Measurements from ENCODE around the gene ACP1.
"Not testable (repeated sequence)": the region's sequence is repeated elsewhere in the genome, so short reads cannot be mapped to it uniquely, and the experiment has no call there.

ACP1 gene

DNA sequence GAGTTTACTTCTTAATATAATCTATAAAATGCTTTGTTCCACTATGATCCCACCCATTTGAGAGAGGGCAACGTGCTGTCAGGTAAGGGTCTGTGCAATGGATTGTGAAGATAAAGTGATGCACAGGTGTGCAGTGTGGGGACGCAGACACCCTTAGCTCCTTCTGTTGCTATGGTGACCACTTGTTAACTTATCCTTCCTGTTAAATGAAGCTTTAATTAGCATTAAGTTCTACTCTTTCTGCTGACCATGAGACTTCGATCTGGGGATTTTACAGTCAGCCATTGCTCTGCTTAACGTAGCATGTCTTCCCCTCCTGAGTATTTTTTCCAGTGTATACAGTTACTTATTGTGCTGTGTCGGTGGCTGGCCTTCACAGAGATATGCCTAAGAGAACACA, 46.2 kb downstream of the ACP1 start:
- DNase-seq (ENCODE audit: low read depth in 2 of 2): no peak

DNA sequence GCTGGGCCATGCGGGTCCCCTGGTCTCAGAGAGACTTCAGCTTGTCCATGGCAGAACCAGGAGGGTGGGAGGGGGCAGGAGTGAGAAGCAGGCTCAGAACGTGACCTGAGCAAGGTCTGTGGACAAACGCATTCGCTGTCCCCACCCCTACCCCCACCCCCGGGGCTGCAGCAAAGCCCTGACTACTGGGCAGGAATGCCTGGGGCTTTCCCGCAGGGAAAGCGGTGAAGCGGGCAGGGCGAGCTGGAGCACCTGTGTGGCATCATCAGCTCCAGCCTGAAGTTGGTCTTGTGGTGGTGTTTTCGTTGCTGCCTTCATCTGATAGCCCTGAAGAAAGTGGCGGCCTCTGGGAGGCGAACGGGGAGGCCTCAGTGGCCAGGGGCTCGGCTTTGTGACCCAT, 49.2 kb downstream of the ACP1 start:
- no peak for DNase-seq (ENCODE audit: low read depth in 2 of 2)

DNA sequence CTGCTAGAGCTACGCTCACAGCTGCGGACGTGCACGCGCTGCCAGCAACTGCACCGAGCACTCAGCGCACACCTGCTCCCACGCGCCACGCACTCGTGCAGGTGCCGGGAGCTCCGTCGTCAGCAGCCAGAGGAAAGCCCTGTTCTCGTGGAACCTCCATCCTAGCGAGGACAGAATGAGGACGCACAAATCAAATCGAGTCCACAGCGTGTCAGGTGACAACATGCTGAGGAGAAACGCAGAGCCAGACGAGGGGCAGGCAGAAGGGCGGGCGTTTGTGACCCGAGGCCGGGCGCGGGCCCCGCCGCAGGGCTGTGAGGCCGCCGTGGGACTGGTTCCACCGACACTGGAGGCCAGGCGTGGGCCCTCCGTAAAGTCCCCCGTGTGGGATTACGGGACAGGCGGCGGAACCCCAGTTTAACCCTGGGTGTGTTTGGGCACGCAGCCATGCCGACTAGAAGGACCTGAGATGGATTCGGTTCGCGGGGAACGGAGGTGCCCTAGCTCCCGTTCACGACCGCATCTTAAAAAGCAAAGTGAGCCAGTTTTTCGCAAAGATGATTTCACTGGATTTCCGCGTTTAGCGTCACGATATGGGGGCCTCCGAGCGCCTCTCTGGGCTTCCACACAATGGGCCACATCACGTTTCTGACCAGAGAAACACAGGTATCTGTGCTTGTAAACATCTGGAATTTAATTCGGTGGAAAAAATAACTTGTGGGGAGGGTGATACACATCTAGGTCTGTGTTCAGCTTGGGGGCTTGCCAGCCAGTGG, 50.0 kb downstream of the ACP1 start:
- DNase-seq (ENCODE audit: low read depth in 2 of 2): no peak

DNA sequence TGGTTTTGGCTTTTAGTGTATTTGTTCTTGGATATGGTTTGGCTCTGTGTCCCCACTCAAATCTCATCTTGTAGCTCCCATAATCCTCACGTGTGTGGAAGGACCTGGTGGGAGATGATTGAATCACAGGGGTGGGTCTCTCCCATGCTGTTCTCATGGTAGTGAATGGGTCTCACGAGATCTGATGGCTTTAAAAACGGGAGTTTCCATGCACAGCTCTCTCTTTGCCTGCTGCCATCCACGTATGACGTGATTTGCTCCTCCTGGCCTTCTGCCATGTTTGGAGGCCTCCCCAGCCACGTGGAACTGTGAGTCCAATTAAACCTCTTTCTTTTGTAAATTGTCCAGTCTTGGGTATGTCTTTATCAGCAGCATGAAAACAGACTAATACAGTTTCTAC, 51.2 kb downstream of the ACP1 start:
- not testable (repeated sequence) for DNase-seq (ENCODE audit: low read depth in 2 of 2)

DNA sequence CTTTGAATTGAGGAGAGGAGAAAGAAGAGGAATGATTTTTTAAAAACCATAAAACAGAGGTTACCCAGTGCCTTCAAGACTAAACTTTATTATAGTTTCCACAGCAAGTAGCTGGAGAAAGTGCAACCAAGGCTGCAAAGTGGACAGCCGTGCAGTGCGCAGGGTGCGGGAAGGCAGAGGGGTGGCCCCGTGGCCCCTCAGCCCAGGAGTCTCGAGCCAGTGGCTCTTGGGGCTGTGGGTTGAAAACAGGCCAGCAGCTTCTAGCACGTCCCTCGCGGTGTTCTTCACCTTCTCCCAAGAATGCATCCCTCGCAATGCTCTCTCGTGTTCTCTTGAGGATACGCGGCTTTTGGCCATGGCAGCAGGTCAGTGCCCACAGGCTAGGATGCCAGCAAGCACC, 51.6 kb downstream of the ACP1 start:
- no peak for DNase-seq (ENCODE audit: low read depth in 2 of 2)

DNA sequence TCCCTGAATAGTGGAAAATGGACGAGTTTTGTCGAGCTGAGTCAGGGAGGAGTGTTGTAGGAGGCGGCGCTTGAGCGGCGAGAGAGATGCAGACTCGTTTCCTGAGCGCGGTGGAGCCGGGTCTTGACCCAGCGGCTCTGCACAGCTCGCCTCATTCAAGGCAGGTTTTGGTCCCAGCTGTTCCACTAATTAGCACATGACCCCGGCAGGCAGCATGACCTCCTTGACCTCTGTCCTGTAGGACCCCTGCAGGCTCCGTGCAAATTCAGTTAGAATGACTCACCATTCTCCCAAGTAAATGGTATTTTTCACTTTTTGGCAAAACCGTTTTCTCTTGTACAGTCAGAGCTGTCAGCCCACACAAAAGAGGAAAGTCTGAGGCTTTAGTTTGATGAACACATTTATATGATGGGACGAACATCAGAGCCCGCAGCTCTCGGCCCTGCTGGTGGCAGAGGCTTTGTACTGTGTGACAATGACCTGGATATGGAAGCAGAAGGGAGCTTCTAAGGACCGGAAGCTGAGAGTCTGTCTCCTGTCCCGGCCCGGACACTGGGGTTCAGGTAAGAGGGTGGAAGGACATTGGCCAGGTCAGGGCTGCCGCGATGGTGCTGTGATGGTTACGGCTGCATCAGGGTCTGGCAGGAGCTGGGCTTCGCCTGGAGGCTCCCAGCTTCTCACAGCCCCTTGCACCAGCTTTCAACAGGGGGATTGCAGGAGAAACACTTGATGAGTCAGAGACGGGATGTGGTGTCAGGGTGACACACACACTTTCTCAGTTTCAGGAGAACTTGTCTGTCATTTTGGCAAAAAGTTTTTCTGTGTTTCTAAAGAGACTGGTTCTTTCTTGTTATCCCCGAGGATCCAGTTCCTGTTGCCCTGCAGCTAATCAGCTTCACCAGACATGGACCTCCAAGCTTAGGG, 53.0 kb downstream of the ACP1 start:
- DNase-seq (ENCODE audit: low read depth in 2 of 2): no peak

DNA sequence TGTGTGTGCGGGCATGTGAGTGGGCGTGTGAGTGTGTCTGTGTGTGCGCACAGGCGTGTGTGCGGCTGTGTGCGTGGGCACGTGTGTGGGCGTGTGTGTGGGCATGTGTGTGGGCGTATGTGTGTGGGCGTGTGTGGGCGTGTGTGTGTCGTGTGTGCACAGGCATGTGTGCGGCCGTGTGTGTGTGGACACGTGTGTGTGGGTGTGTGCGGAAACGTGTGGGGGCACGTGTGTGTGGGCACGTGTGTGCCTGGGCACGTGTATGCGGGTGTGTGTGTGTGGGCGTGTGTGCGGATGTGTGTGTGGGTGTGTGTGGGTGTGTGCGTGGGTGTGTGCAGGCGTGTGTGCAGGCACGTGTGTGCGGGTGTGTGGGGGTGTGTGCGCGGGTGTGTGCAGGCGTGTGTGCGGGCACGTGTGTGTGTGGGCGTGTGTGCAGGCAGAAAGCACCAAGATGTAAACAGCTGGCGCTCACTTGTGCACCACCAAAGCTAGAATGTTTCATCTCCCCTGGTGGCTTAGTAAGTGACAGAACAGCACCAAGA, 54.4 kb downstream of the ACP1 start:
- no peak for DNase-seq (ENCODE audit: low read depth in 2 of 2)

DNA sequence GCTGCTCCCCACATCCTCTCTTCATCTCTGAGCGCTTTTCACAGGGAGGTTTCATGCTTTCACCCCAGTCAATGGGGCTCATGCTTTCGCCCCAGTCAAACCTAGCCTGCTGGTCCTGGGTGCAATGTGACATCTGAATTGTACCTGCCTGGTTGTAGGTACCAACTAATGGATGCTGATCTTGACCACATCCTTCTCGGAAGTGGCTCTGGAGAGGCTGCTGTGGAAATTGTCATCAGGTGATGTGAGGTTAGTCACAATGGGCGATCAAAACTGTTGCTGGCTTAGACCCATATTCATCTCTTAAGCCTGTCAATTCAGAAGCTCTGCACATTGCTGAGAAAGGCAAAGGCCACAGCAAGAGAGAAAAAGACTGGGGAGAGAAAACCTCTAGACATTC, 55.8 kb downstream of the ACP1 start:
- no peak for DNase-seq (ENCODE audit: low read depth in 2 of 2)

DNA sequence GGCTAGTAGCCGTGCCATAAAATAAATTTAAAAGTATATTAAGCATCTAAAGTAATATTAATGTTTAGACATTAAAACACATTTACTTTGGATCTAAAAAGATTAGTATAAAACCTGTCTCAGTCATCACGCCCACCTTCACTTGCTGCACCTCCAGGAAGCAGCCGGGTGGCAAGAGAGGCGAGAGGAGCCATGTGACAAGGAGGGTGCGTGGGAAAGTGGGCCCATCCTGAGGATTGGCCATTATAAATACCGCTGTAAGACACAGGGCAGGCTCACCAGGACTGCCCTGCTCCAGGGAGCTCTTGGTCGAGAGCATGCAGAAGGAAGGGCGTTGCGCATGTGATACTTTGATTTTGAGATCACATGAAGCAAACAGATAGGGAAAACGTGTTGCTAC, 57.6 kb downstream of the ACP1 start:
- no peak for DNase-seq (ENCODE audit: low read depth in 2 of 2)

DNA sequence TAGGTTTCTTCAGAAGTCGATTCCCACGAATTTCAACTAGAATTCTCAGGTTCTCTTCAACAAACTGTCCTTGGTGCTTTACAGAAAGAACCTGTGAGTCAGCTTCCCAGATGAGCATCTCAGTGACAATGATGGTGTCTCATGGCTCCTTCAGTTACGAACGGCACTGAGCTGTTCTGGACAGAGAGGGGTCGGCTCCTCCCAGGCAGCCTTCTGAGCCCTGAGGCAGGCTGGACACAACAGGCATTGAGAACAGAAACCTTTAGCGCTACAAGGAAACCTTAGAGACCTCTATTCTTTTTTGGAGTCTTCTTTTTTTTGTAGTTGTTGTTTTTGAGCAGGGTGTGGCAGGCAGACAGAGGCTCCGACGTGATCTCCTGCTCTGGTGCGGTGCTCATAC, 58.3 kb downstream of the ACP1 start:
- no peak for DNase-seq (ENCODE audit: low read depth in 2 of 2)
